GM23338 (cell line): ENCODE results near the gene APOM. TPM values are rescaled to one million over a fixed set of nuclear protein-coding genes. Genes with fewer than 3 reads are reported as not detected.

ENCODE experiments used
- ATAC-seq: fragments of 200-7000 bp; cut with Tn5 transposase; 3 replicates; pipeline ENCODE4 v1.9.1; 2020
- DNase-seq: peaks from one replicate; pipeline ENCODE4 v3.0.0-alpha.2; 2015; ENCODE audit warnings: low spot score
- H2AFZ ChIP-seq: fragments of 200-600 bp; sonication (generic); 2 replicates; pipeline ENCODE4 v1.8.0; 2016; ENCODE audit warnings: antibody characterized with exemption, mild to moderate bottlenecking, moderate library complexity
- H3F3A ChIP-seq: fragments of 200-600 bp; sonication (generic); replicated peaks from 2 replicates; pipeline ENCODE4 v1.8.0; 2017; ENCODE audit warnings: antibody characterized with exemption, mixed run types, low read depth
- H3K27ac ChIP-seq: fragments of 200-600 bp; sonication (generic); 2 replicates; pipeline ENCODE4 v1.6.1; 2016; ENCODE audit warnings: low read depth
- H3K27me3 ChIP-seq: fragments of 200-600 bp; sonication (generic); 2 replicates; pipeline ENCODE4 v1.8.0; 2016; ENCODE audit warnings: mild to moderate bottlenecking, mixed run types, moderate library complexity; ENCODE audit not compliant: insufficient read depth
- H3K36me3 ChIP-seq: fragments of 200-600 bp; sonication (generic); 2 replicates; pipeline ENCODE4 v1.8.0; 2016; ENCODE audit warnings: mild to moderate bottlenecking; ENCODE audit not compliant: insufficient read depth
- H3K4me1 ChIP-seq: fragments of 200-600 bp; sonication (generic); 2 replicates; pipeline ENCODE4 v1.8.0; 2016; ENCODE audit warnings: mild to moderate bottlenecking, moderate library complexity; ENCODE audit not compliant: insufficient read depth
- H3K4me2 ChIP-seq: fragments of 200-600 bp; sonication (generic); 2 replicates; pipeline ENCODE4 v1.7.1; 2017; ENCODE audit warnings: mixed run types
- H3K4me3 ChIP-seq: fragments of 200-600 bp; sonication (generic); 2 replicates; pipeline ENCODE4 v1.6.1; 2016; ENCODE audit warnings: mixed run types
- H3K79me2 ChIP-seq: fragments of 200-600 bp; sonication (generic); replicated peaks from 2 replicates; pipeline ENCODE4 v1.8.0; 2017; ENCODE audit warnings: mild to moderate bottlenecking; ENCODE audit not compliant: insufficient read depth
- H3K9me2 ChIP-seq: fragments of 200-600 bp; sonication (generic); 2 replicates; pipeline ENCODE4 v1.8.0; 2017; ENCODE audit not compliant: insufficient read depth
- H4K20me1 ChIP-seq: fragments of 200-600 bp; sonication (generic); replicated peaks from 2 replicates; pipeline ENCODE4 v1.8.0; 2017; ENCODE audit warnings: mild to moderate bottlenecking; ENCODE audit not compliant: insufficient read depth
- H3K27ac Mint-ChIP-seq: 2 replicates; pipeline ENCODE4 v1.8.0; 2020; ENCODE audit warnings: inconsistent platforms, mild to moderate bottlenecking, moderate library complexity, mixed read lengths
- H3K27me3 Mint-ChIP-seq: 3 replicates; pipeline ENCODE4 v1.8.0; 2022; ENCODE audit warnings: low read depth, mild to moderate bottlenecking, moderate library complexity, mixed read lengths, inconsistent platforms; ENCODE audit not compliant: insufficient read depth, poor library complexity
- H3K36me3 Mint-ChIP-seq: 3 replicates; pipeline ENCODE4 v1.8.0; 2021; ENCODE audit warnings: low read depth, mild to moderate bottlenecking, inconsistent platforms, moderate library complexity, mixed read lengths
- H3K4me1 Mint-ChIP-seq: 3 replicates; pipeline ENCODE4 v1.8.0; 2020; ENCODE audit warnings: mild to moderate bottlenecking, inconsistent platforms, mixed read lengths
- H3K4me3 Mint-ChIP-seq: 3 replicates; pipeline ENCODE4 v1.8.0; 2021; ENCODE audit warnings: moderate library complexity, mild to moderate bottlenecking, inconsistent platforms, mixed read lengths
- H3K9me3 Mint-ChIP-seq: 3 replicates; pipeline ENCODE4 v1.8.0; 2020; ENCODE audit warnings: moderate library complexity, mild to moderate bottlenecking, inconsistent platforms, mixed read lengths
- CREB1 ChIP-seq: fragments of 250-450 bp; sonication (Bioruptor Pico); IDR thresholded peaks from 2 replicates; pipeline ENCODE4 v1.5.0; 2020; ENCODE audit warnings: low read depth, mild to moderate bottlenecking, moderate library complexity
- ETS1 ChIP-seq: IDR thresholded peaks from 2 replicates; pipeline ENCODE4 v1.6.1; 2016; ENCODE audit warnings: antibody characterized with exemption
- EZH2 ChIP-seq: fragments of 200-600 bp; sonication (generic); IDR thresholded peaks from one replicate; pipeline ENCODE4 v1.8.0; 2017; ENCODE audit warnings: antibody characterized with exemption, mild to moderate bottlenecking, low read depth; ENCODE audit not compliant: unreplicated experiment
- EZH2phosphoT487 ChIP-seq: fragments of 200-600 bp; sonication (generic); IDR thresholded peaks from one replicate; pipeline ENCODE4 v1.8.1; 2018; ENCODE audit warnings: antibody characterized with exemption; ENCODE audit not compliant: unreplicated experiment
- JUNB ChIP-seq: IDR thresholded peaks from one replicate; pipeline ENCODE4 v1.6.1; 2016; ENCODE audit warnings: antibody characterized with exemption; ENCODE audit not compliant: unreplicated experiment
- NANOG ChIP-seq: IDR thresholded peaks from 2 replicates; pipeline ENCODE4 v1.6.1; 2016; ENCODE audit warnings: antibody characterized with exemption, borderline replicate concordance
- POLR2AphosphoS5 ChIP-seq: IDR thresholded peaks from 2 replicates; pipeline ENCODE4 v1.6.1; 2016; ENCODE audit warnings: antibody characterized with exemption, low read depth
- STAT1 ChIP-seq: IDR thresholded peaks from one replicate; pipeline ENCODE4 v1.6.1; 2016; ENCODE audit warnings: antibody characterized with exemption; ENCODE audit not compliant: unreplicated experiment
- ZNF114 ChIP-seq: fragments of 250-450 bp; sonication (Bioruptor Pico); IDR thresholded peaks from 2 replicates; pipeline ENCODE4 v1.5.0; 2020; ENCODE audit warnings: mild to moderate bottlenecking, moderate library complexity
- ZNF331 ChIP-seq: fragments of 250-450 bp; sonication (Bioruptor Pico); IDR thresholded peaks from 2 replicates; pipeline ENCODE4 v1.5.0; 2020; ENCODE audit warnings: low read depth, mild to moderate bottlenecking, moderate library complexity
- polyA plus RNA-seq: library from polyadenylated mRNA; unstranded; fragments of >200 nt; fragmentation: Nextera tagmentation; extraction: Ambion mirVana; gene quantifications from 2 replicates; pipeline ENCODE4 v1.2.1, GENCODE V29; 2016
- total RNA-seq: library from RNA; depleted of rRNA; stranded (reverse); fragments of >200 nt; shearing (Covaris generic); gene quantifications from 2 replicates; pipeline ENCODE4 v1.2.3, GENCODE V29; 2014
- TF ChIP-seq, protein P1 (sequence below): IDR thresholded peaks from one replicate; pipeline ENCODE4 v1.6.1; 2018; ENCODE audit warnings: antibody characterized with exemption; ENCODE audit not compliant: unreplicated experiment
- TF ChIP-seq, protein P2 (sequence below): fragments of 250-450 bp; sonication (Bioruptor Pico); IDR thresholded peaks from 2 replicates; pipeline ENCODE4 v1.5.0; 2020; ENCODE audit warnings: mild to moderate bottlenecking, moderate library complexity
- TF ChIP-seq, protein P3 (sequence below), 2 experiments: fragments of 200-600 bp in 1 of 2; sonication (generic) in 1 of 2; conservative IDR thresholded peaks; 2 replicates each; pipeline versions ENCODE4 v1.5.1 to v1.6.1; 2016 to 2017; ENCODE audit warnings: antibody characterized with exemption in 2 of 2, low read depth in 2 of 2, mild to moderate bottlenecking in 2 of 2, moderate library complexity in 1 of 2

The APOM gene
- total and polyA plus RNA-seq, 2 experiments from 2014 or later = 1.2 to 10.7 TPM

GRCh38 chr6:31663126-31663960, 7.6 kb downstream of the APOM start:
- peaks cover 26% of the 10 kb centered on the region for H3K4me1 ChIP-seq
- peaks cover 61% of the 10 kb centered on the region for H3K36me3 Mint-ChIP-seq
- peak overlapping the region; percentile 98; the same call in 1 of the 2 replicates for H3K27ac Mint-ChIP-seq
- H3K27ac ChIP-seq = peak overlapping the region; percentile 94
- H3F3A ChIP-seq = peaks cover 21% of the 10 kb centered on the region; the same call in 1 of the 2 replicates
- H3K9me3 Mint-ChIP-seq = no peaks in the 10 kb centered on the region; the same call in 2 of the 3 replicates
- H3K4me3 Mint-ChIP-seq = peak overlapping the region; percentile 93
- peaks cover 30% of the 10 kb centered on the region for H3K27me3 Mint-ChIP-seq
- H4K20me1 ChIP-seq = peaks cover 12% of the 10 kb centered on the region
- H3K27me3 ChIP-seq = no peaks in the 10 kb centered on the region
- H2AFZ ChIP-seq = no peak overlapping the region
- no peak for ATAC-seq
- TF ChIP-seq ZNF114 (CRISPR knock-in tag) (no peak), EZH2phosphoT487 (no peak), ZNF331 (CRISPR knock-in tag) (no peak), STAT1 (no peak), POLR2AphosphoS5 (no peak), EZH2 (no peak), NANOG (no peak), JUNB (no peak), CREB1 (no peak), ETS1 (no peak)
- TF ChIP-seq, protein P1, sequence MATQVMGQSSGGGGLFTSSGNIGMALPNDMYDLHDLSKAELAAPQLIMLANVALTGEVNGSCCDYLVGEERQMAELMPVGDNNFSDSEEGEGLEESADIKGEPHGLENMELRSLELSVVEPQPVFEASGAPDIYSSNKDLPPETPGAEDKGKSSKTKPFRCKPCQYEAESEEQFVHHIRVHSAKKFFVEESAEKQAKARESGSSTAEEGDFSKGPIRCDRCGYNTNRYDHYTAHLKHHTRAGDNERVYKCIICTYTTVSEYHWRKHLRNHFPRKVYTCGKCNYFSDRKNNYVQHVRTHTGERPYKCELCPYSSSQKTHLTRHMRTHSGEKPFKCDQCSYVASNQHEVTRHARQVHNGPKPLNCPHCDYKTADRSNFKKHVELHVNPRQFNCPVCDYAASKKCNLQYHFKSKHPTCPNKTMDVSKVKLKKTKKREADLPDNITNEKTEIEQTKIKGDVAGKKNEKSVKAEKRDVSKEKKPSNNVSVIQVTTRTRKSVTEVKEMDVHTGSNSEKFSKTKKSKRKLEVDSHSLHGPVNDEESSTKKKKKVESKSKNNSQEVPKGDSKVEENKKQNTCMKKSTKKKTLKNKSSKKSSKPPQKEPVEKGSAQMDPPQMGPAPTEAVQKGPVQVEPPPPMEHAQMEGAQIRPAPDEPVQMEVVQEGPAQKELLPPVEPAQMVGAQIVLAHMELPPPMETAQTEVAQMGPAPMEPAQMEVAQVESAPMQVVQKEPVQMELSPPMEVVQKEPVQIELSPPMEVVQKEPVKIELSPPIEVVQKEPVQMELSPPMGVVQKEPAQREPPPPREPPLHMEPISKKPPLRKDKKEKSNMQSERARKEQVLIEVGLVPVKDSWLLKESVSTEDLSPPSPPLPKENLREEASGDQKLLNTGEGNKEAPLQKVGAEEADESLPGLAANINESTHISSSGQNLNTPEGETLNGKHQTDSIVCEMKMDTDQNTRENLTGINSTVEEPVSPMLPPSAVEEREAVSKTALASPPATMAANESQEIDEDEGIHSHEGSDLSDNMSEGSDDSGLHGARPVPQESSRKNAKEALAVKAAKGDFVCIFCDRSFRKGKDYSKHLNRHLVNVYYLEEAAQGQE = no peak
- TF ChIP-seq, protein P2, sequence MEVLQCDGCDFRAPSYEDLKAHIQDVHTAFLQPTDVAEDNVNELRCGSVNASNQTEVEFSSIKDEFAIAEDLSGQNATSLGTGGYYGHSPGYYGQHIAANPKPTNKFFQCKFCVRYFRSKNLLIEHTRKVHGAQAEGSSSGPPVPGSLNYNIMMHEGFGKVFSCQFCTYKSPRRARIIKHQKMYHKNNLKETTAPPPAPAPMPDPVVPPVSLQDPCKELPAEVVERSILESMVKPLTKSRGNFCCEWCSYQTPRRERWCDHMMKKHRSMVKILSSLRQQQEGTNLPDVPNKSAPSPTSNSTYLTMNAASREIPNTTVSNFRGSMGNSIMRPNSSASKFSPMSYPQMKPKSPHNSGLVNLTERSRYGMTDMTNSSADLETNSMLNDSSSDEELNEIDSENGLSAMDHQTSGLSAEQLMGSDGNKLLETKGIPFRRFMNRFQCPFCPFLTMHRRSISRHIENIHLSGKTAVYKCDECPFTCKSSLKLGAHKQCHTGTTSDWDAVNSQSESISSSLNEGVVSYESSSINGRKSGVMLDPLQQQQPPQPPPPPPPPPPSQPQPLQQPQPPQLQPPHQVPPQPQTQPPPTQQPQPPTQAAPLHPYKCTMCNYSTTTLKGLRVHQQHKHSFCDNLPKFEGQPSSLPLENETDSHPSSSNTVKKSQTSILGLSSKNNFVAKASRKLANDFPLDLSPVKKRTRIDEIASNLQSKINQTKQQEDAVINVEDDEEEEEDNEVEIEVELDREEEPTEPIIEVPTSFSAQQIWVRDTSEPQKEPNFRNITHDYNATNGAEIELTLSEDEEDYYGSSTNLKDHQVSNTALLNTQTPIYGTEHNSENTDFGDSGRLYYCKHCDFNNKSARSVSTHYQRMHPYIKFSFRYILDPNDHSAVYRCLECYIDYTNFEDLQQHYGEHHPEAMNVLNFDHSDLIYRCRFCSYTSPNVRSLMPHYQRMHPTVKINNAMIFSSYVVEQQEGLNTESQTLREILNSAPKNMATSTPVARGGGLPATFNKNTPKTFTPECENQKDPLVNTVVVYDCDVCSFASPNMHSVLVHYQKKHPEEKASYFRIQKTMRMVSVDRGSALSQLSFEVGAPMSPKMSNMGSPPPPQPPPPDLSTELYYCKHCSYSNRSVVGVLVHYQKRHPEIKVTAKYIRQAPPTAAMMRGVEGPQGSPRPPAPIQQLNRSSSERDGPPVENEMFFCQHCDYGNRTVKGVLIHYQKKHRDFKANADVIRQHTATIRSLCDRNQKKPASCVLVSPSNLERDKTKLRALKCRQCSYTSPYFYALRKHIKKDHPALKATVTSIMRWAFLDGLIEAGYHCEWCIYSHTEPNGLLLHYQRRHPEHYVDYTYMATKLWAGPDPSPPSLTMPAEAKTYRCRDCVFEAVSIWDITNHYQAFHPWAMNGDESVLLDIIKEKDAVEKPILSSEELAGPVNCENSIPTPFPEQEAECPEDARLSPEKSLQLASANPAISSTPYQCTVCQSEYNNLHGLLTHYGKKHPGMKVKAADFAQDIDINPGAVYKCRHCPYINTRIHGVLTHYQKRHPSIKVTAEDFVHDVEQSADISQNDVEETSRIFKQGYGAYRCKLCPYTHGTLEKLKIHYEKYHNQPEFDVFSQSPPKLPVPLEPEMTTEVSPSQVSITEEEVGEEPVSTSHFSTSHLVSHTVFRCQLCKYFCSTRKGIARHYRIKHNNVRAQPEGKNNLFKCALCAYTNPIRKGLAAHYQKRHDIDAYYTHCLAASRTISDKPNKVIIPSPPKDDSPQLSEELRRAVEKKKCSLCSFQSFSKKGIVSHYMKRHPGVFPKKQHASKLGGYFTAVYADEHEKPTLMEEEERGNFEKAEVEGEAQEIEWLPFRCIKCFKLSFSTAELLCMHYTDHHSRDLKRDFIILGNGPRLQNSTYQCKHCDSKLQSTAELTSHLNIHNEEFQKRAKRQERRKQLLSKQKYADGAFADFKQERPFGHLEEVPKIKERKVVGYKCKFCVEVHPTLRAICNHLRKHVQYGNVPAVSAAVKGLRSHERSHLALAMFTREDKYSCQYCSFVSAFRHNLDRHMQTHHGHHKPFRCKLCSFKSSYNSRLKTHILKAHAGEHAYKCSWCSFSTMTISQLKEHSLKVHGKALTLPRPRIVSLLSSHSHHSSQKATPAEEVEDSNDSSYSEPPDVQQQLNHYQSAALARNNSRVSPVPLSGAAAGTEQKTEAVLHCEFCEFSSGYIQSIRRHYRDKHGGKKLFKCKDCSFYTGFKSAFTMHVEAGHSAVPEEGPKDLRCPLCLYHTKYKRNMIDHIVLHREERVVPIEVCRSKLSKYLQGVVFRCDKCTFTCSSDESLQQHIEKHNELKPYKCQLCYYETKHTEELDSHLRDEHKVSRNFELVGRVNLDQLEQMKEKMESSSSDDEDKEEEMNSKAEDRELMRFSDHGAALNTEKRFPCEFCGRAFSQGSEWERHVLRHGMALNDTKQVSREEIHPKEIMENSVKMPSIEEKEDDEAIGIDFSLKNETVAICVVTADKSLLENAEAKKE (CRISPR knock-in tag) = no peak
- TF ChIP-seq, protein P3, sequence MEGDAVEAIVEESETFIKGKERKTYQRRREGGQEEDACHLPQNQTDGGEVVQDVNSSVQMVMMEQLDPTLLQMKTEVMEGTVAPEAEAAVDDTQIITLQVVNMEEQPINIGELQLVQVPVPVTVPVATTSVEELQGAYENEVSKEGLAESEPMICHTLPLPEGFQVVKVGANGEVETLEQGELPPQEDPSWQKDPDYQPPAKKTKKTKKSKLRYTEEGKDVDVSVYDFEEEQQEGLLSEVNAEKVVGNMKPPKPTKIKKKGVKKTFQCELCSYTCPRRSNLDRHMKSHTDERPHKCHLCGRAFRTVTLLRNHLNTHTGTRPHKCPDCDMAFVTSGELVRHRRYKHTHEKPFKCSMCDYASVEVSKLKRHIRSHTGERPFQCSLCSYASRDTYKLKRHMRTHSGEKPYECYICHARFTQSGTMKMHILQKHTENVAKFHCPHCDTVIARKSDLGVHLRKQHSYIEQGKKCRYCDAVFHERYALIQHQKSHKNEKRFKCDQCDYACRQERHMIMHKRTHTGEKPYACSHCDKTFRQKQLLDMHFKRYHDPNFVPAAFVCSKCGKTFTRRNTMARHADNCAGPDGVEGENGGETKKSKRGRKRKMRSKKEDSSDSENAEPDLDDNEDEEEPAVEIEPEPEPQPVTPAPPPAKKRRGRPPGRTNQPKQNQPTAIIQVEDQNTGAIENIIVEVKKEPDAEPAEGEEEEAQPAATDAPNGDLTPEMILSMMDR (conservative IDR thresholded peaks at IDR 0.05; ENCODE audit: low read depth in 2 of 2) = no peak
- H3K79me2 ChIP-seq = peaks cover 60% of the 10 kb centered on the region
- peaks cover 46% of the 10 kb centered on the region for H3K4me1 Mint-ChIP-seq
- no peak for DNase-seq
- peak overlapping the region; percentile 97 for H3K4me3 ChIP-seq
- peak overlapping the region; percentile 89 for H3K4me2 ChIP-seq
- no peaks in the 10 kb centered on the region for H3K9me2 ChIP-seq
- peaks cover 27% of the 10 kb centered on the region for H3K36me3 ChIP-seq
